Smooth muscle cell (in vitro differentiated cells): ENCODE data around the gene TMPRSS13. TPM values are rescaled to one million over a fixed set of nuclear protein-coding genes. Genes with fewer than 3 reads are reported as not detected.

Source experiments
- DNase-seq: peaks from one replicate; lab custom pipeline; 2025; ENCODE audit not compliant: unreplicated experiment; lab: John Stamatoyannopoulos, UW
- H2AFZ ChIP-seq: fragments of 200-600 bp; sonication (generic); 2 replicates; pipeline ENCODE4 v1.6.0; 2016; ENCODE audit warnings: antibody characterized with exemption, low read depth, mild to moderate bottlenecking
- H3F3A ChIP-seq: fragments of 200-600 bp; sonication (generic); 2 replicates; pipeline ENCODE4 v1.6.0; 2017; ENCODE audit warnings: antibody characterized with exemption, low read depth
- H3K27ac ChIP-seq: fragments of 200-600 bp; sonication (generic); 2 replicates; pipeline ENCODE4 v1.5.1; 2016; ENCODE audit warnings: low read depth, mild to moderate bottlenecking
- H3K27me3 ChIP-seq: fragments of 200-600 bp; sonication (generic); 2 replicates; pipeline ENCODE4 v1.6.1; 2016; ENCODE audit warnings: low read depth, mild to moderate bottlenecking
- H3K36me3 ChIP-seq: fragments of 200-600 bp; sonication (generic); 2 replicates; pipeline ENCODE4 v1.5.1; 2016; ENCODE audit warnings: low read depth
- H3K4me1 ChIP-seq: fragments of 200-600 bp; sonication (generic); 2 replicates; pipeline ENCODE4 v1.5.1; 2016; ENCODE audit warnings: low read depth
- H3K4me2 ChIP-seq: fragments of 200-600 bp; sonication (generic); 2 replicates; pipeline ENCODE4 v1.6.0; 2016; ENCODE audit warnings: mild to moderate bottlenecking
- H3K4me3 ChIP-seq: fragments of 200-600 bp; sonication (generic); 2 replicates; pipeline ENCODE4 v1.5.1; 2016; ENCODE audit warnings: mild to moderate bottlenecking
- H3K79me2 ChIP-seq: fragments of 200-600 bp; sonication (generic); 2 replicates; pipeline ENCODE4 v1.6.0; 2016; ENCODE audit warnings: low read depth, mild to moderate bottlenecking
- H3K9ac ChIP-seq: fragments of 200-600 bp; sonication (generic); 2 replicates; pipeline ENCODE4 v1.6.0; 2016; ENCODE audit warnings: low read depth
- H3K9me3 ChIP-seq: fragments of 200-600 bp; sonication (generic); replicated peaks from 2 replicates; pipeline ENCODE4 v1.5.1; 2016; ENCODE audit warnings: low read depth
- H4K20me1 ChIP-seq: fragments of 200-600 bp; sonication (generic); 2 replicates; pipeline ENCODE4 v1.6.0; 2016; ENCODE audit warnings: low read depth
- CTCF ChIP-seq: fragments of 200-600 bp; sonication (generic); IDR thresholded peaks from 2 replicates; pipeline ENCODE4 v1.5.1; 2017; ENCODE audit warnings: borderline replicate concordance, mild to moderate bottlenecking, antibody characterized with exemption; ENCODE audit not compliant: insufficient read depth, poor library complexity, severe bottlenecking
- WGBS: methylation state at CpG from one replicate; pipeline ENCODE4 v1.1.7; 2016; ENCODE audit warnings: low lambda C conversion rate; 5-methylcytosine and 5-hydroxymethylcytosine counted together
- polyA plus RNA-seq: library from polyadenylated mRNA; unstranded; fragments of >200 nt; fragmentation: Nextera tagmentation; extraction: Ambion mirVana; gene quantifications from 2 replicates; pipeline ENCODE4 v1.2.1, GENCODE V29; 2016
- total RNA-seq: library from RNA; depleted of rRNA; stranded (reverse); fragments of >200 nt; gene quantifications from 2 replicates; pipeline ENCODE4 v1.2.3, GENCODE V29; 2014

TMPRSS13 gene
- total and polyA plus RNA-seq, 2 experiments from 2014 or later: 0.73 to 1.3 TPM

- no peak overlapping the region for H3K27ac ChIP-seq
- peaks cover 7% of the 10 kb centered on the region for H3K4me1 ChIP-seq
- no peaks in the 10 kb centered on the region for H3F3A ChIP-seq
- H3K9ac ChIP-seq: no peak overlapping the region
- H3K27me3 ChIP-seq: no peaks in the 10 kb centered on the region
- no peak overlapping the region for H2AFZ ChIP-seq
- TF ChIP-seq CTCF: no peak
- H4K20me1 ChIP-seq: peaks cover 28% of the 10 kb centered on the region
- no peaks in the 10 kb centered on the region for H3K36me3 ChIP-seq
- H3K79me2 ChIP-seq: peaks cover 6% of the 10 kb centered on the region
- H3K9me3 ChIP-seq: no peaks in the 10 kb centered on the region
- no peak overlapping the region for H3K4me3 ChIP-seq
- WGBS: 85% methylated on average over 10 of the region's 10 CpGs
- DNase-seq: no peak
- no peak overlapping the region for H3K4me2 ChIP-seq
Measured at GRCh38 chr11:117859061-117859460, 70.1 kb downstream of the TMPRSS13 start.

DNA sequence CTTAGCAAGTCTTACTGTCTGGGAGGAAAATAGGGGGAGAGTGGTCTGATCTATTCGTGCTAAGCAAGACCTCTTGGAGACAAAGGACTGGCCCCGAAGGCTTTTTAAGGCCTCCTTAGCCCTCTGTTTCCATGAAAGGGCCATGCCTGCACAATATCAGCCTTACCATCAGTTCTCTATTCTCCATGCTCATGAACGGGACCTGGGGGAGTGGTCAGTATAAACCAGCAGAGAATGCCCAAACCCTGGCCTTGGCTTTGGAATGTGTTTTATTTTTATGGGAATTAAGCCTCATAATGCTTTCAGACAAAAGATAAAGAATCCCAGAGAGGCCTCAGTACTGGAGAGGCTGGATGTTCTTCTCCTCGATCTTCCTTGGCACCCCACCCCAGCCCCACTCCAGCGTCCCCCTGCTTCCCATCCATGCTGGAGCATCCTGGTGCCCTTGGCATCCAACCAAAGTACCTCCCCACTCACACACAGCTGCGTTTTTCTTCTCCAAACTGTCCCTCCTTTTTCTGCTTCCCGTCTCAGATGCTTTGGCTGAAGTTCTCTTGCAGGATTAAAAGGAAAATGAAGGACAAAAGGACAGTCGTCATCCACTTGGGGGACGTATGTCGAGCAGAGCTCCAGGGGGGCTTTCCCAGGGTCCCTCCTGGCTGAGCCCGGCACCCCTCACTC lies 71.3 kb downstream of the TMPRSS13 start:
- Histone ChIP-seq H3K9me3 (no peaks in the 10 kb centered on the region), H3K27ac (no peak overlapping the region), H3K79me2 (peaks cover 6% of the 10 kb centered on the region), H3K36me3 (peaks cover 2% of the 10 kb centered on the region), H3F3A (no peaks in the 10 kb centered on the region), H3K4me2 (no peak overlapping the region), H3K4me3 (no peak overlapping the region), H3K4me1 (peaks cover 7% of the 10 kb centered on the region), H3K9ac (no peak overlapping the region), H3K27me3 (no peaks in the 10 kb centered on the region), H2AFZ (no peak overlapping the region), H4K20me1 (peaks cover 27% of the 10 kb centered on the region)
- DNase-seq: no peak
- WGBS: 79% methylated on average over 11 of the region's 11 CpGs
- no peak for TF ChIP-seq CTCF

- Histone ChIP-seq H3K36me3 (peaks cover 5% of the 10 kb centered on the region), H4K20me1 (peaks cover 12% of the 10 kb centered on the region), H3K4me3 (no peak overlapping the region), H3F3A (no peaks in the 10 kb centered on the region), H3K79me2 (no peaks in the 10 kb centered on the region), H3K27me3 (no peaks in the 10 kb centered on the region), H3K9me3 (no peaks in the 10 kb centered on the region), H2AFZ (no peak overlapping the region), H3K4me1 (peaks cover 9% of the 10 kb centered on the region), H3K4me2 (no peak overlapping the region), H3K9ac (no peak overlapping the region), H3K27ac (no peak overlapping the region)
- TF ChIP-seq CTCF: no peak
- no peak for DNase-seq
- 91% methylated on average over 13 of the region's 13 CpGs for WGBS
Measured at GRCh38 chr11:117855912-117856651, 73.1 kb downstream of the TMPRSS13 start.
